Activated CD4-positive, alpha-beta T cell treated with anti-CD3 and anti-CD28 coated beads, Interleukin-2, amount 50 U/mL, for 1 hour (primary cell): Measurements from ENCODE around the gene EDDM13.
"Not testable (repeated sequence)": the region's sequence is repeated elsewhere in the genome, so short reads cannot be mapped to it uniquely, and the experiment has no call there.

ENCODE experiments used
- DNase-seq: peaks from one replicate; pipeline ENCODE4 v3.0.0-alpha.2; 2020

Gene EDDM13

GRCh38 chr19:56321989-56322440 is 49.5 kb downstream of the EDDM13 start:
- no peak for DNase-seq

DNA sequence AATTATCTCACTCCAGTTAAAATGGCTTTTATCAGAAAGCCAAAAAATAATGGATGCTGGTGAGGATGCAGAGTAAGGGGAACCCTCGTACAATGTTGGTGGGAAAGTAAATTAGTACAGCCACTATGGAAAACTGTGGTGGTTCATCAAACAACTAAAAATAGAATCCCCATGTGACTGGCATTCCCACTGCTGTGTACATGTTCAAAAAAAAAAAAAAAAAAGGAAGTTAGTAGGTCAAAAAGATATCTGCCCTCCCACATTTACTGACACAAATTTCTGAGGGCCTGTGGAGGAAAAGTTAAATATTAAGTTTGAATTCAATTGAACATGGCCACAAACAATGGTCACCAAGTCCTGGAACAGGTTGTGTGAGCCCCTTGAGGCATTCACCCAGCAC is 51.9 kb downstream of the EDDM13 start:
- DNase-seq: no peak

- no peak for DNase-seq
Observed at GRCh38 chr19:56332695-56333094, 60.1 kb downstream of the EDDM13 start.

DNA sequence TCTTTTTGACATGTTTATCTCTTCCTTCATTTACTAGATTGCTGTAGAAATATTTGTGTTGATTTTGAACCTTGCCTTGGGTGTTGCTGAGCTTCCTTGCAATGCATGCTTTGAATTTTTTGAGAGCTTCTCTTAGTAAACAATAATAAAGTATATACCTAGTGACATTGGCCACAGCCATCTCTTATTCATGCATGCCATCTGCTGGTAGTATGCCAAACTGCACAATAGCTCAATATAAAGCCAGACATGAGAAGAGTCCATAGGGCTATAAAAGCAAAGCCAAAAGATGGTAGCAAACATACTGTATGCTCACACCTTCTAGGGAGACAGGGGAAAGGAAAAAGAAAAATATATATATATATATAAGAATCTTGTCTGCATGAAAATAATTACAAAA is 61.0 kb downstream of the EDDM13 start:
- DNase-seq: peak; percentile 30

DNA sequence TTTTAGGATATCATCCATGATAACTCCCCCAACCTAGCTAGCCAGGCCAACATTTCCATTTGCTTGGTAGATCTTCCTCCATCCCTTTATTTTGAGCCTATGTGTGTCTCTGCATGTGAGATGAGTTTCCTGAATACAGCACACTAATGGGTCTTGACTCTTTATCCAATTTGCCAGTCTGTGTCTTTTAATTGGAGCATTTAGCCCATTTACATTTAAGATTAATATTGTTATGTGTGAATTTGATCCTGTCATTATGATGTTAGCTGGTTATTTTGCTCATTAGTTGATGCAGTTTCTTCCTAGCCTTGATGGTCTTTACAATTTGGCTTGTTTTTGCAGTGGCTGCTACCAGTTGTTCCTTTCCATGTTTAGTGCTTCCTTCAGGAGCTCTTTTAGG is 62.8 kb downstream of the EDDM13 start:
- not testable (repeated sequence) for DNase-seq

GRCh38 chr19:56337077-56337476 is 64.5 kb downstream of the EDDM13 start:
- not testable (repeated sequence) for DNase-seq

DNA sequence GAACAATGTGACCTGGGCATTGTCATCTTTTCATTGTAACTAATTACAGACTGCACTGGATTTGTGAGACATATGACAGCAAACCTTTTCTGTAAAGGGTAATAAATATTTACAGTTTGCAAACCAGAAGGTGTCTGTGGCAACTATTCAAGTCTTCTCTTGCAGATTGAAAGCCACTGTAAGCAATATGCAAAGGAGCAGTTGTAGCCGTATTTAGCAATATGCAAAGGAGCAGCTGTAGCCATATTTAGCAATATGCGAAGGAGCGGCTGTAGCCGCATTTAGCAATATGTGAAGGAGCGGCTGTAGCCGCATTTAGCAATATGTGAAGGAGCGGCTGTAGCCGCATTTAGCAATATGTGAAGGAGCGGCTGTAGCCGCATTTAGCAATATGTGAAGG is 66.5 kb downstream of the EDDM13 start:
- DNase-seq: not testable (repeated sequence)

DNA sequence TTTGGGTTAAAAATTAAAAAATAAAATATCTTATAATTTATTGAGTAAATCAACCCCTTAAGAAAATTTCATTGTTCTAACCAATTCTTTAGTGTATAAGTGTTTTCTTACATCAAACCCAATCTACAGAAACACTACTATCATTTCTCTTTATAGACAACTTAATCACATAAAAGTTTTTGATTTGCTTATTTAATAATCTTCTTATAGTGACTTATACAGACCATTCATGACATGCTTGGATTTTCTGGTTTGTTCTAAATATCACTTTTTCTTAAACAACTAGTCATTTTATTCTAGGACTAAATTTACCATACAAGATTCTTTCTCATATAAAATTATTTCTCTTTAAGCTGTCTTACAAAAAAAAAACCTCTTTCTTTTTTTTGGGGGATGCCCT is 69.4 kb downstream of the EDDM13 start:
- DNase-seq: no peak

GRCh38 chr19:56347163-56347778 is 74.7 kb downstream of the EDDM13 start:
- DNase-seq: no peak

- no peak for DNase-seq
Observed at GRCh38 chr19:56348289-56348877, 75.8 kb downstream of the EDDM13 start.

DNA sequence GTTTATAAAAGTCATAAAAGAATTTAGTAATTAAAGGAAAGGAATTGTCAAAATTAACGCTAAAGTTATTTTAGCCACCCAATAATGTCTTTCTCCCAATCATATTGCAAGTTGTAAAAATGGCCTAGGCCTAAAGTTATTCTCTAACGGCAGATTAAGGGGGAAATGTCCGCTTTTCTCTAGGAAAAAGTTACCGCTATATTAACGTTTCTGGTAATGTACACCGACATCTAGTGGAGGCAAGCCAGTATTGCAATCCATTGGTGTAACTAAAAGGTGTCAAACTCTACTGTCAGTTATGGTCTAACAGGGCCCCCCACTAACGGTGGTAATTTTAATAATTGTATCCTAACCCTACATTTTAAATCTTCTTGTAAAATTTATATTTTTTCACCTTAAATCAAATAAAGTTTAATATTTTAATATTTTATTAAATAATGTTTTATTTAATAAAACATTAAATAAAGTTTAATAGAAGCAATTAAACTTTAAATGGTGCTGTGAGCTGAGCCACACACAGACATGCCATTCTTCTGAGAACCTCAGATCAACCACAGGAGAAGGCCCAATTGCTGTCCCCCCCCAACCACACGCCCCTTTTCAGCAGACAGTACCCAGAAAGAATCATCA is 78.0 kb downstream of the EDDM13 start:
- DNase-seq: peak; percentile 36

DNA sequence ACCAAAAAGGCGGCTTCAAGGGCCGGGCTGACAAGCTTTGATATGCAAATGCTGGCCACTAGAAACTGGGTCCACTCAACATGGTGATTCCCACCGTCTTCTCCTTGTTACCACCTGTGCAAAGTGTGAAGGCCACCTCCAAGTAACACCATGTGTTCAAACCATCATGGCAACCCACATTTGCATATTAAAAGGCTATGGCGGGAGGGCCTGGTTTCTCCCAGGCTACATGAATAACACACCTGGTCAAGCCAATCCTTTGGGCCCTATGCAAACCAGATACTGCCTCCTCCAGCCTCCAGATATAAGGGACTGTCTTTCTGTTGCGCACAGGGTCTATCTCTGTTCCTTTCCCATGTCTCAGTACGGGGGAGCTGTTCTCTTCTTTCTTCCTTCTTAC is 78.7 kb downstream of the EDDM13 start:
- DNase-seq: no peak

GRCh38 chr19:56355517-56355916 is 83.0 kb downstream of the EDDM13 start:
- DNase-seq: no peak

- DNase-seq: no peak
Observed at GRCh38 chr19:56356944-56357343, 84.4 kb downstream of the EDDM13 start.
